Dermis blood vessel endothelial cell (primary cell): ENCODE results near the gene GNAZ. TPM values are rescaled to one million over a fixed set of nuclear protein-coding genes. Genes with fewer than 3 reads are reported as not detected.
"Not testable (repeated sequence)": the region's sequence is repeated elsewhere in the genome, so short reads cannot be mapped to it uniquely, and the experiment has no call there.

ENCODE experiments used
- DNase-seq: peaks from one replicate; pipeline ENCODE4 v3.0.0; 2010
- total RNA-seq: library from RNA; depleted of rRNA; stranded (reverse); fragments of >200 nt; gene quantifications from 2 replicates; pipeline ENCODE4 v1.2.3, GENCODE V29; 2014

The GNAZ gene
- total RNA-seq: 0.37 and 0.68 TPM in 2 replicates

DNA sequence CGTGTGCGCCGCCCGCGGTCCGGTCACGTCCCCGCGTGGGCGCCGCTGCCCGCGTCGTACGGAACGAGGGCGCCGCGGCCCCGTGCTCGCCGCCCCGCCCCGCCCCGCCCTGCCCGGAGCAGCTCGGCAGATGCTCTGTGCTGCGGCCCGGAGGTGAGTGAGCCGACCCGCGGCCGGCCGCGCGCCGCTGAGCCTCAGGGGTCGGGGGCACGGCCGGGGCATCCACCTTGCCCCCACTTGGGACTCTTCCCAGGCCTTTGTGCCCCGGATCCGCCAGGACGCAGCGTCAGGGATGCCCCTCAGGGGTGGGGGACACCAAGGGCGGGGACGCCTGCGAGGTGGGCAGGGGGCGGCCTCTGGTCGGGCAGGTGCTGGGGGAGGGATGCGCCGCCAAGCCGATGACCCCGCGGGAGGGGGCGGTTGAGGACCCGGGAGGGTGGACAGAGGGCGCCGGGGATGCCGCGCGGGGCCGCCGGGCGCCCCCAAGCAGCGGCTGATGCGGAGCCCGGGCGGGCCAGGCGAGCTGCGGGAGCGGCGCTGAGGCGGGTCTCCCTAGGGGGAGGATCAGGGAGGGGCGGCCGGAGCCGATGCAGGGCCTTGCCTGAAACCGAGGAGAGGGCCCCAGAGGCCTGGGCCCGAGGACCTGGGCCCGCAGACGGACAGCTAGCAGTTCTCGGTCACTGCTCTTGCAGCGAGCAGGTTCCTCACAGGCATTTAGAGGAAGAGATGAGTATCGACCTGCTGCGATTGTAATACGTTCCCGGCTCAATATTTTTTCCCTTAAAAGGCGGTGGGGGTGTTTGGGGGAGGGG, at the start of gene GNAZ:
Gene GNAZ (plus strand): TSS at position 102 of the 812 bp plus-strand sequence. CDS start 25,177 bp downstream, outside the sequence.
- no peak for DNase-seq

GRCh38 chr22:23020659-23021293, 49.5 kb upstream of the GNAZ start:
- no peak for DNase-seq

- DNase-seq: not testable (repeated sequence)
Observed at GRCh38 chr22:23021660-23022353, 48.5 kb upstream of the GNAZ start.

DNA sequence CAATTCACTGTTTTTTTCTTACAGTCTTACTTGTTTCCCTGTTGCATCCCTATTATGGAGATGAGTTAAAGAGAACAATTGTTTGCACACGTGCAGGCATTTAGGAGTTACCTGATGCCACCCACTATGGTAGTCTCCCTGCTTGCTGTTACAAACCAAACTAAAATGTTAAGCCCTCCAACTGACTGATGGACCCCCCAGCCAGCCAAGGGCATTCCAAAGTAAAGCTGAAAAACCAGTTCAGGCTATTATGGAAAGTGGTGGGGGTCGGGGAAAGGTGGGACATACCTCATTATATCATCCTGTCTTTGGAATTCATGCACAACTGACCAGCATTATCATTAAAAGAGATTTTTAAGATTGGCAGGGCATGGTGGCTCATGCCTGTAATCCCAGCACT, 47.0 kb upstream of the GNAZ start:
- no peak for DNase-seq

DNA sequence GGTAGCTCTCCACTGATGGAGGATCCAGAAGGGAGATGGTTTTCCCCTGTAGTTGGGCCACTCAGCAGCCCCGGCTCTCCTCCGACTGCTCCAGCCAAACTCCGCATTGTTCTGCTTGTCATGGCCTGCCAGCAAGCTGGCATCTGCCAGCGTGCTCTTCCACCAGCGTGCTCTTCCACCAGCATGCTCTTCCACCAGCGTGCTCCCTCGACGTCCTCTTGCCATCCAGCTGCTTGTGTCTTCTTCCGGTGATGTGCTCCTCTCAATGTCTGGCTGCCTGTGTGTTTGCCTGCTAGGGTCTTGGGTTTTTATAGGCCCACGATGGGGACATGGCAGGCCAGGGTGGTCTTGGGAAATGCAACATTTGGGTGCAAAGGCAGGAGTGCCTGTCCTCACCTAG, 43.5 kb upstream of the GNAZ start:
- no peak for DNase-seq

GRCh38 chr22:23027849-23028248, 42.5 kb upstream of the GNAZ start:
- DNase-seq: not testable (repeated sequence)

DNA sequence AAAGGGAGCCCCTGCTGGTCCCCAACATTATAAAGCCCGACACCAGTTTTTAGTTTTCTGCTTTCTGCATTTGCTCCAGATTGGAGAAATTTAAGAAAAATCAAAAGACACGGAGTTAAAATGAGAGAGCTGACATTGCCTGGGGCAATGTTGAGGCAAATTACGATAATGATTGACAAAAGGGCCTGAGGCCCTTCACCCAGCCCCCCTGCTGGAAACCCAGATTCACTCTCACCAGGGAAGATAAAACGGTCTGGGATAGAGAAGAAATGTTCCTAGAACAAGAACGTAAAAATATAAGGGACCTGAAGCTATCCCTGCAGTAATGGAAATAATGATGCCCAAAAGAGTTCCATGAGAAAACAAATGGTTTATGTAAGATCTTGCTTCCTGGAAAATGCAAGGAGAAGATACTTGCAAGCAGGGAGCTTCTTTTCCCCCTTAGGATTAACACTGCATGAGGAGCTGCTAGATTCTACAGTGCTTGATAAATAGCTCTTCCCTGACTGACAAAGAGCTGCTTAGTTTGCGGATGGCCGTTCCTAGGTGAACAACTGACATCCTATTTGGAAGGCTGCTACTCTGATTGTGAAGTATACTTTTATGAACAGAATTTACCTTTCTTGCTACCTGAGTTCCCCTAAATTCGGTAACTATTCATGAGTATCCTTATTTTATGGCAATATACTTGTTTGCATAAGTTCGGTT, 40.6 kb upstream of the GNAZ start:
- no peak for DNase-seq

- DNase-seq: no peak
Observed at GRCh38 chr22:23031381-23031780, 38.9 kb upstream of the GNAZ start.

- DNase-seq: no peak
Observed at GRCh38 chr22:23031786-23032185, 38.5 kb upstream of the GNAZ start.

GRCh38 chr22:23032658-23033057, 37.7 kb upstream of the GNAZ start:
- no peak for DNase-seq

DNA sequence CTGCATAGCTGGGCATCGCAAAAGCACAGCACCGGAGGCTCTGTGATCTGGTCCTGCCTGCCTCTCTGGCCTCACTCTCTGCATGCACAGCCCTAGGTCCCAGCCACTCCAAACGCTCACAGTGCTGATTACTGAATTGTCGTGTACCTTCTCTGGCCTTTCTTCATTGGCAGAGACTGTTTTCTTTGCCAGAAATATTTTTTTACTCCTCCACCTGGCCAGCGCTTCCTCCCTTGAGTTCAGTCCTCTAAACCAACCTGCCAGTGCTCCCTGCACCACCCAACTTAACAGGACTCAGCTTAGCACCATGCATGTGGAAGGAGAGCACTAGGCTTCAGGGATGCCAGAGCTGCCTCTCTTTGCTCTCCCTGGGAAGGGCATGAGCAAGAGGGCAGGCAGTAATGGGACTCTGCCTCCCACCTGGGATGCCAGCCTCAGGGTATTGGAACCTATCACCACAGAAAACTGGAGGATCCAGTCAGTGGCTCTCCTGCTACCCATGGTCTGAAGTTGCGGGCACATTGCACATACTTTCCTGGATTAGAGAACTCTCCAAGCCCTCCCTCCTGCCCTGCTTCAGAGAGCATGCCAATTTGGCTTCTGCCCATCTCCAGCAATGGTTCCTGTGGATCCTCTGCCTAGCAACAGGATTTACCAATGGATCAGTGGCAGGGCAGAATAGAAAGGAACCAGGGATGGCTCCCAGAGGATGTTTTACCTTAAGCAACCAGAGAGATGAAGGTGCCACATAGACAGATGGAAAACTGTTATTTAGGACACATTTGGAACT, 37.0 kb upstream of the GNAZ start:
- DNase-seq: no peak

- no peak for DNase-seq
Observed at GRCh38 chr22:23034621-23035556, 35.4 kb upstream of the GNAZ start.

- no peak for DNase-seq
Observed at GRCh38 chr22:23035557-23036277, 34.6 kb upstream of the GNAZ start.

- peak; percentile 61 for DNase-seq
Observed at GRCh38 chr22:23036684-23037428, 33.5 kb upstream of the GNAZ start.

DNA sequence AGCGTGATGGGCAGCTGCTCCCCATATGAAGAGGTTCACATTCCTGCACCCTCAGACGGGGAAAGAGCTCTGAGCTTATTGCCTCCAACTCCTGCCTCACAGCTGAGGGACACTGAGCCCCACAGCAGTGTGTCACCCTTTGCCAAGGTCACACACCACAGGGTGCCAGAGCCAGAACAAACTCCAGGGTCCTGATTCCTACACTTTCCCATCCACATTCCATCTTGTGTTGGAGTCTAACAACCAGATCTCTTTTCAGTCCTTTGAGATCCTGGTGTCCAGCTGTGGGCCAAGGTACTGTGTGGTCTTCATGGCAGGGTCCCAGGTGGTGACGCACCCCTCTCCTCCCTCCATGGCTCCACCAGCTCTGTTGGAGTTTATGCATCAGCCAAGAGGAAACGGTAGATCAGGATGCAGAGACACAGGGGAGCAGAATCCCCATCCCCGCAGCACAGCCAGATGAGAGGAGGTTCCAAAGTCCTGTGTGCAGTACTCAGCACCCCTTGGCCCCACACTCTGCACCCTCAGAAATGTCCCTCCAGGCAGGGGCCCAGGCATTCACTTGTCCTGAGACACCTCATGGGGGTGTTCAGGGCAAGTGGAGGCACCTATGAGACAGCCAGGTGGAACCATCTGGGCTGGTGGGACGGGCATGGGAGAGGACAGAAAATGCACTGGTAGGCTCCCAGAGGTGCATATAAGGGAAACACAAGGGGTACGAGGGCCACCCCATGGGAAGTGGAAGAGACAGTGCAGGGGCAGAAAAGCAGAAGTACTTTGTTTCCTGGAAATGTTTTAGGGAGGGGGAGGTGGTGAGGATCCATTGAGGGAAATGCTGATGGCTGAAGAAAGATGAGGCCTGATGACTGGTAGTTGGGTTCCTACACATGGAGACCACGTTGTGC, 32.6 kb upstream of the GNAZ start:
- DNase-seq: no peak

DNA sequence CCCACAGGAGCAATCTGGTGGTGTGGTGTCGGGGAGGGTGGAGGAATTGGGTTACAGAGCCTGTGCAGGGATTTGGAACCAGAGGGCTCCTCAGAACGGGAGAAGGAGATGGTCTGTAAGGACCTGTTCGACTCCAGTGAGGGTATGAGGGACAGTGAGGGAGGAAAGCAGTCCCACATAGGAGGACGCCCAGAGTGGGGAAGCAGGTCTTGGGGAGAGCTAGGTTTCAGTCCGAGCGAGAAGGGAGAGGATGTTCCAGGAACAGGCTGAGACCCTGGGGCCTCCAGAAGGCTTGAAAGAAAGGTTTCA, 32.0 kb upstream of the GNAZ start:
- no peak for DNase-seq

GRCh38 chr22:23038902-23039301, 31.4 kb upstream of the GNAZ start:
- DNase-seq: no peak

- no peak for DNase-seq
Observed at GRCh38 chr22:23042179-23042578, 28.1 kb upstream of the GNAZ start.

- no peak for DNase-seq
Observed at GRCh38 chr22:23044570-23044969, 25.7 kb upstream of the GNAZ start.
